Nephron progenitor cell (in vitro differentiated cells): ENCODE measurements around the gene ARID1A.

Experiments used
- DNase-seq: peaks from one replicate; pipeline ENCODE4 v3.0.0; 2021
- H3K27ac Mint-ChIP-seq: 2 replicates; pipeline ENCODE4 v1.8.0; 2021; ENCODE audit warnings: mild to moderate bottlenecking, moderate library complexity, mixed read lengths
- H3K27me3 Mint-ChIP-seq: 2 replicates; pipeline ENCODE4 v1.8.0; 2021; ENCODE audit warnings: mild to moderate bottlenecking, low read depth, mixed read lengths; ENCODE audit not compliant: poor library complexity
- H3K36me3 Mint-ChIP-seq: 2 replicates; pipeline ENCODE4 v1.8.0; 2021; ENCODE audit warnings: low read depth, mixed read lengths
- H3K4me1 Mint-ChIP-seq: 2 replicates; pipeline ENCODE4 v1.8.0; 2021; ENCODE audit warnings: mixed read lengths
- H3K4me3 Mint-ChIP-seq: 2 replicates; pipeline ENCODE4 v1.8.0; 2021; ENCODE audit warnings: mild to moderate bottlenecking, moderate library complexity, mixed read lengths
- H3K9me3 Mint-ChIP-seq: 2 replicates; pipeline ENCODE4 v1.8.0; 2021; ENCODE audit warnings: mild to moderate bottlenecking, moderate library complexity, mixed read lengths
- CTCF ChIP-seq: fragments of 200-600 bp; sonication (generic); IDR thresholded peaks from 2 replicates; pipeline ENCODE4 v1.5.0; 2021; ENCODE audit warnings: antibody characterized with exemption

The ARID1A gene

GRCh38 chr1:26710811-26711210 is 15.0 kb downstream of the ARID1A start:
- Mint-ChIP-seq H3K4me1 (peaks cover 47% of the 10 kb centered on the region), H3K27ac (no peak overlapping the region), H3K27me3 (no peaks in the 10 kb centered on the region), H3K9me3 (no peaks in the 10 kb centered on the region), H3K36me3 (peaks cover 81% of the 10 kb centered on the region), H3K4me3 (no peak overlapping the region)
- no peak for DNase-seq
- no peak for TF ChIP-seq CTCF

DNA sequence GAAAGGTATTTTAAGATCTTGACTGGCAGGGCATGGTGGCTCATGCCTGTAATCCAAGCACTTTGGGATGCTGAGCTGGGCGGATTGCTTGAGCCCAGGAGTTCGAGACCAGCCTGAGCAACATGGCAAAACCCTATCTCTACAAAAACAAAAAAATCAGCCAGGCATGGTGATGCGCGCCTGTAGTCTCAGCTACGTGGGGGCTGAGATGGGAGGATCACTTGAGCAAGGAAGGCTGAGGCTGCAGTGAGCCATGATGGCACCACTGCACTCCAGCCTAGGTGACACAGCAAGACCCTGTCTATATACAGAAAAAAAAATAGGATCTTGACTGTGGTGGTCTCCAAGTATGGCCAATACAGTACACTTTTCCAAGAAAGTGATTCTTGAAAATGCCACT is 16.0 kb downstream of the ARID1A start:
- TF ChIP-seq CTCF, result no peak
- Mint-ChIP-seq H3K4me3 (no peak overlapping the region), H3K27me3 (no peaks in the 10 kb centered on the region), H3K27ac (peak overlapping the region; percentile 16), H3K9me3 (no peaks in the 10 kb centered on the region), H3K36me3 (peaks cover 83% of the 10 kb centered on the region), H3K4me1 (peaks cover 45% of the 10 kb centered on the region)
- no peak for DNase-seq

DNA sequence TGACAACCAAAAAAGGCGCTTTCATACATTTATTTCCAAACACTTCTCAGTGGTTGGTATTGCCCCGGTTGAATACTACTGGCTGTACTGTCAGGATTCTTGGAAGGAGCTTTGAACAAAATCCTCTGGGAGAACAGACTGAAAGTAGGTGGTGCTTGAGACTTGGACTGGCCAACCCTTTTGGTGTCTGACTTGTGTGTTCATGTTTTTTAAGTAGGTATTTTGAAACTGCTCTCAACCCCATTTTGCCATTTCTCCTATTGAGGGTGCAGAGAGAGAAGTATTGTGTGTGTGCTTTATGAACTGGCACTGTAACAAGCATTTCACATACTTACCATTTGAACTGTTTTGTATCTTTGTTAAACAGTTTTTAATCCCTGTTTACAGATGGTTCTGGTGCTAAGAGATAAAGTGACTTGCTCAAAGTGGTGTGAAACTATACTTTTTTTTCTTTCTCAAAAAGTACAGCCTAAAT is 21.2 kb downstream of the ARID1A start:
- no peak for TF ChIP-seq CTCF
- H3K9me3 Mint-ChIP-seq, result no peaks in the 10 kb centered on the region
- peak overlapping the region; percentile 45 for H3K27ac Mint-ChIP-seq
- peaks cover 89% of the 10 kb centered on the region for H3K36me3 Mint-ChIP-seq
- H3K4me3 Mint-ChIP-seq, result no peak overlapping the region
- no peak for DNase-seq
- peaks cover 53% of the 10 kb centered on the region for H3K4me1 Mint-ChIP-seq
- no peaks in the 10 kb centered on the region for H3K27me3 Mint-ChIP-seq

DNA sequence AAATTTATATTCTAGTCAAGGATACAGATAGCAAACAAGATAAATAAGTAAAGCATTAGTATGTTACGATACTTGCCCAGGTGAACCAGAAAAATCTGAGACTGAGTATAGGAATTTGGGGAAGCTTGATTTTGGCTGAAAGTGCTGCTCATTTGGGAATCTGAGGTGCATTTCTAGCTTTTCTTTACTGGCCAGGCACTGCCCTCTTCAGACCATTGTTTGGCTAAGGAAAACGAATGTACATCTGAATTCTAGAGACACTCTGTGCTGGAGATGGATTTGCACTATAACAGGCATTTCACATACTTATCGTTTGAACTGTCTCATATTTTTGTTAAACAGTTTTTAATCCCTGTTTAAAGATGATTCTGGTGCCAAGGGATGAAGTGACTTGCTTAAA is 23.4 kb downstream of the ARID1A start:
- H3K4me3 Mint-ChIP-seq, result no peak overlapping the region
- peak overlapping the region; percentile 42 for H3K27ac Mint-ChIP-seq
- H3K36me3 Mint-ChIP-seq, result peaks cover 68% of the 10 kb centered on the region
- H3K9me3 Mint-ChIP-seq, result no peaks in the 10 kb centered on the region
- no peak for TF ChIP-seq CTCF
- peaks cover 61% of the 10 kb centered on the region for H3K4me1 Mint-ChIP-seq
- no peaks in the 10 kb centered on the region for H3K27me3 Mint-ChIP-seq
- no peak for DNase-seq

GRCh38 chr1:26721669-26722355 is 26.0 kb downstream of the ARID1A start:
- H3K4me3 Mint-ChIP-seq, result peak overlapping the region; percentile 68
- H3K9me3 Mint-ChIP-seq, result no peaks in the 10 kb centered on the region
- H3K27me3 Mint-ChIP-seq, result no peaks in the 10 kb centered on the region
- peaks cover 60% of the 10 kb centered on the region for H3K4me1 Mint-ChIP-seq
- H3K27ac Mint-ChIP-seq, result peak overlapping the region; percentile 75
- no peak for TF ChIP-seq CTCF
- peaks cover 47% of the 10 kb centered on the region for H3K36me3 Mint-ChIP-seq
- no peak for DNase-seq
